Measurements from ENCODE around the gene RETREG1.
A peak's percentile ranks its signal among the peaks of the same experiment; 100 is the strongest.

RETREG1 gene

DNA sequence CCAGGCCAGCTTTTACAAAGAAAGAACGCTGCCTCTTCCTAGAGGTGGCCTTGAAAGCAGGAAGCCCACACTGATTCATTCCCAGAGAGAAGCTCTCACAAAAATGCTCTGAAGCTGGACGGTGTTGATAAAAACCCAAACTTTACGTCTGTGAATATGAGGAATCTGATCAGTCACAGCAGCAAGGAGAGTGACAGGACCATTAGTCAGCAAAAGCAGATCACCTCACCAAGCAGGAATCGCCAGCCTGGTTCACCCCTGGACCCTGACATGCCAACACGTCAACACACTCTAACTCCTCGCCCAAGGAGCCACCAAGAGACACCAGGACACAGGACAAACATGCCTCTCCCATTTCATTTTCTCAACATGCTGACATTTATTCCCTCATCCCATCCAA lies 80.6 kb downstream of the RETREG1 start:
- Histone ChIP-seq H3K9ac (ENCODE audit: low read depth in 1 of 2, low read length in 2 of 2) (no peak overlapping the region), H3K4me1 (ENCODE audit: control insufficient read depth in 1 of 2, insufficient read depth in 2 of 2, low read length in 2 of 2) (peaks cover 22 to 33% of the 10 kb centered on the region in 2 donors), H3K4me3 (ENCODE audit: low read depth in 1 of 2, low read length in 2 of 2) (no peak overlapping the region), H3K9me3 (ENCODE audit: control insufficient read depth in 1 of 2, low read length in 2 of 2) (no peaks in the 10 kb centered on the region), H3K36me3 (ENCODE audit: control insufficient read depth in 1 of 2, insufficient read depth in 2 of 2, low read length in 2 of 2) (no peaks in the 10 kb centered on the region), H3K27ac (ENCODE audit: low read depth, low read length) (no peak overlapping the region), H3K27me3 (ENCODE audit: control insufficient read depth in 1 of 2, insufficient read depth in 2 of 2, low read length in 2 of 2) (no peaks in the 10 kb centered on the region)

DNA sequence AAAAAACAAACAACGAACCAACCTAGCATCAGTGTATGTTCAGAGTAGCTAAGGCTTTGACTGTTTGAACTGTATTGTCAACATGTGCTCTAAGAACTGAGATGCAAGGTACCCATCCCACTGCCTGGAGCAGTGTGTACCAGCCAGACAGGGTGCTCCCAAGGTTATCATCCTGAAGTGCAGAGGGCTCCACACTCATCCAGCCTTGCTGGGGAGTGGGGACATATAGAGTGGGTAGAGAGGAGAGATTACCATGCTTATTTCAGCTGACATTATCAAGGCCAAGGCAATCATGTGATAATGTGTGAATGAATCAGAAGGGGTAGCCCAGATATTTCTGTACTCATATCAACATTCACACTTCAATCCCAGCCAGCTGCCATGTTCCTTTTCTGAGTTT lies 82.5 kb downstream of the RETREG1 start:
- Histone ChIP-seq H3K27ac (ENCODE audit: low read depth, low read length) (no peak overlapping the region), H3K4me1 (ENCODE audit: control insufficient read depth in 1 of 2, insufficient read depth in 2 of 2, low read length in 2 of 2) (peaks cover 30% of the 10 kb centered on the region in 2 donors)

DNA sequence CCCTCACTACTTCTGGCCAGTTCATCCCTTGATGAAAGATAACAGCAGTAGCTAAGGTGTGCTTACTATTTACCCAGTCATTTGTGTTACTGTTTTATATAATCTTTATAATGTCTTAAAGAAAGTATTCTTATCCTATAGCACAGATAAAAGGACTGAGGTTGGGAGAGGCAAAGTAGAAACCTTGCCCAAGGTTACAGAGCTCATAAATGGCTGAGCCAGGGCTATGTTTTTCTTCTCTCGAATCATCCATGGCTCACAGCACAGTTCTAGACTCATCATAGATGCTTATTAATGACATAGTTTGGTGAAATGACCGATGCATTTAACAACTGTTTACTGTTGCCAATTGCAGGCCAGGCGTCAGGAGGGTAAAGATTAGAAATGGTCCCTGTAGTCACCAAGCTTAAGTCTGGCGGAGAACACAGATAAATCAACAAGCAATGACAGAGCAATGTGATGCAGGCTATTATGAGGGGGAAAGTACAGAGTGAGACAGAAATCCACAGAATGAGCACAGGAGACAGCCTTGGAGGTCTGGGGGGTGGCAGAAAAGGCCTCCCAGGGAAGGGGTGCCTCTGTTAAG lies 85.6 kb downstream of the RETREG1 start:
- no peaks in the 10 kb centered on the region for H3K27me3 ChIP-seq (ENCODE audit: control insufficient read depth in 1 of 2, insufficient read depth in 2 of 2, low read length in 2 of 2)
- H3K4me3 ChIP-seq (ENCODE audit: low read depth in 1 of 2, low read length in 2 of 2), result no peak overlapping the region
- H3K9me3 ChIP-seq (ENCODE audit: control insufficient read depth in 1 of 2, low read length in 2 of 2), result no peaks in the 10 kb centered on the region
- peaks cover 18 to 24% of the 10 kb centered on the region in 2 donors for H3K4me1 ChIP-seq (ENCODE audit: control insufficient read depth in 1 of 2, insufficient read depth in 2 of 2, low read length in 2 of 2)
- H3K36me3 ChIP-seq (ENCODE audit: control insufficient read depth in 1 of 2, insufficient read depth in 2 of 2, low read length in 2 of 2), result no peaks in the 10 kb centered on the region
- H3K9ac ChIP-seq (ENCODE audit: low read depth in 1 of 2, low read length in 2 of 2), result no peak overlapping the region
- H3K27ac ChIP-seq (ENCODE audit: low read depth, low read length), result no peak overlapping the region

More for the DNA sequence above, 82.5 kb downstream of the RETREG1 start:
- Histone ChIP-seq H3K9ac (ENCODE audit: low read depth in 1 of 2, low read length in 2 of 2) (no peak overlapping the region), H3K36me3 (ENCODE audit: control insufficient read depth in 1 of 2, insufficient read depth in 2 of 2, low read length in 2 of 2) (no peaks in the 10 kb centered on the region), H3K9me3 (ENCODE audit: control insufficient read depth in 1 of 2, low read length in 2 of 2) (no peaks in the 10 kb centered on the region), H3K27me3 (ENCODE audit: control insufficient read depth in 1 of 2, insufficient read depth in 2 of 2, low read length in 2 of 2) (no peaks in the 10 kb centered on the region), H3K4me3 (ENCODE audit: low read depth in 1 of 2, low read length in 2 of 2) (no peak overlapping the region)

DNA sequence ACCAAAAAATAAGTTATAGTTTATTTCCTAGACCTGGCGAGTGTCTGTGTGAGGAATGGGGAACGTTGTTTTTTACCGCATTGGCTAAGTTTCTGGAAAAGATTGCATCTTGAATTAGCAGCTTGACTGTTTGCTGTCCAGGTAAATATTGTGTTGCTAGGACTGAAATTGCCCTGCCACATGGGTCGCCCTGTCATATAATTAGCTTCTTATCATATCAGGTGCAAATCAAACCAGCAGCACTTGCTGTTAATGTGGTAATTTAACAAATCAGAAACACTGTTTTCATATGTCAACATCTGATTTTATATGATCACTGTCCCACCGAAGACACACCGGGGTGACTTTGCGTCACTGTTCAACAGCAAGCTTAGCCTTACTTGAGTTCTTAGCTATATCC lies 87.5 kb downstream of the RETREG1 start:
- Histone ChIP-seq H3K4me3 (ENCODE audit: low read depth in 1 of 2, low read length in 2 of 2) (no peak overlapping the region), H3K27ac (ENCODE audit: low read depth, low read length) (no peak overlapping the region), H3K36me3 (ENCODE audit: control insufficient read depth in 1 of 2, insufficient read depth in 2 of 2, low read length in 2 of 2) (no peaks in the 10 kb centered on the region), H3K9ac (ENCODE audit: low read depth in 1 of 2, low read length in 2 of 2) (no peak overlapping the region), H3K4me1 (ENCODE audit: control insufficient read depth in 1 of 2, insufficient read depth in 2 of 2, low read length in 2 of 2) (peaks cover 15 to 19% of the 10 kb centered on the region in 2 donors), H3K27me3 (ENCODE audit: control insufficient read depth in 1 of 2, insufficient read depth in 2 of 2, low read length in 2 of 2) (no peaks in the 10 kb centered on the region), H3K9me3 (ENCODE audit: control insufficient read depth in 1 of 2, low read length in 2 of 2) (no peaks in the 10 kb centered on the region)

DNA sequence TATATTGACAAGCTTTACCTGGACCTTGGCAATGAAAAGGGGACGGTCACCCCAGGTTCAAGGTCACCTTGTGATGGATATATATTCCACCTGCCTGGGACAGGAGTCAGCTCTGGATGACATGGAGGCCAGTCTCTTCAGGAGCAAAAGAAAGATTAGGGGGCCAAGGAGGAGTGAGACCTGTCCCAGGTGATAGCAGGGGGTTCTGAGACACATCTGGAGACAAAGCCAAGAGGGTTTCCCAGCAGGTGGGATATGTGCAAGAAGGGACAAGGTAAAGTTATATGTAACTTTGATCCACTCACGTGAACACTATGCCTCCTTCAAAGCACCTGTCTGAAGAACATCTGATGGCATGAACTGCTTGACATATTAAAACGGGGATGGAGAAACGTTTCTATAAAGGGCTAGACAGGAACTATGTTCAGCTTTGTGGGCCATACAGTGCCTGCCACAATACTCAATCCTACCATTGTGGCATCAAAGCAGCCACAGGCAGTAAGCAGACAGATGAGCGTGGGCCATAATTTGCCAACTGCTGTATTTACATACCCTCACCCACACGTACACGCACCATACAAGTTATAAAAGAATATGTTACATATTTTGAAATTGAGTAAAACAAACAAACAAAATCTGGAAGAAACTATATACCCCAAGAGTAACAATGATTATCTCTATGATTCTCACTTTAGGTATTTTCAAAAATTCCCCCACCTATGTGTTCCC lies 88.3 kb downstream of the RETREG1 start:
- no peak overlapping the region for H3K4me3 ChIP-seq (ENCODE audit: low read depth in 1 of 2, low read length in 2 of 2)
- no peaks in the 10 kb centered on the region for H3K27me3 ChIP-seq (ENCODE audit: control insufficient read depth in 1 of 2, insufficient read depth in 2 of 2, low read length in 2 of 2)
- H3K27ac ChIP-seq (ENCODE audit: low read depth, low read length), result no peak overlapping the region
- H3K4me1 ChIP-seq (ENCODE audit: control insufficient read depth in 1 of 2, insufficient read depth in 2 of 2, low read length in 2 of 2), result peaks cover 16 to 23% of the 10 kb centered on the region in 2 donors
- H3K9me3 ChIP-seq (ENCODE audit: control insufficient read depth in 1 of 2, low read length in 2 of 2), result no peaks in the 10 kb centered on the region
- no peaks in the 10 kb centered on the region for H3K36me3 ChIP-seq (ENCODE audit: control insufficient read depth in 1 of 2, insufficient read depth in 2 of 2, low read length in 2 of 2)
- H3K9ac ChIP-seq (ENCODE audit: low read depth in 1 of 2, low read length in 2 of 2), result no peak overlapping the region

DNA sequence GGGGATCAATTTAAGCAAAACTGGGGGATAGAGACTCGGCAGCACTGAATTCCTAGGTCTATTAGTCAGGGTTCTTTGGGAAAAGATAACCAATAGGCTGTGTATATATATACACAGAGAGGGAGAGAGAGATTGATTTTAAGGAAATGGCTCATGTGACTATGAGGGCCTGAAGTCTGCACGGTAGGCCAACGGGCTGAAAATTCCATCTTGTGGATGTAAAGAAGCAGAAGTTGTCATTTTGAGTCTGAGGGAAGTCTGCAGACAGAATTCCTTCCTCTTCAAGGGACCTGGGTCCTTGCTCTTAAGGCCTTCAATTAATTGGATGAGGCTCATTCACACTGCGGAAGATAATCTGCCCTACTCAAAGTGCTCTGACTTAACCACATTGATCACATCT lies 91.1 kb downstream of the RETREG1 start:
- Histone ChIP-seq H3K4me1 (ENCODE audit: control insufficient read depth in 1 of 2, insufficient read depth in 2 of 2, low read length in 2 of 2) (peaks cover 32 to 34% of the 10 kb centered on the region in 2 donors), H3K27ac (ENCODE audit: low read depth, low read length) (no peak overlapping the region), H3K9me3 (ENCODE audit: control insufficient read depth in 1 of 2, low read length in 2 of 2) (no peaks in the 10 kb centered on the region), H3K27me3 (ENCODE audit: control insufficient read depth in 1 of 2, insufficient read depth in 2 of 2, low read length in 2 of 2) (no peaks in the 10 kb centered on the region), H3K36me3 (ENCODE audit: control insufficient read depth in 1 of 2, insufficient read depth in 2 of 2, low read length in 2 of 2) (no peaks in the 10 kb centered on the region), H3K9ac (ENCODE audit: low read depth in 1 of 2, low read length in 2 of 2) (no peak overlapping the region), H3K4me3 (ENCODE audit: low read depth in 1 of 2, low read length in 2 of 2) (no peak overlapping the region)

DNA sequence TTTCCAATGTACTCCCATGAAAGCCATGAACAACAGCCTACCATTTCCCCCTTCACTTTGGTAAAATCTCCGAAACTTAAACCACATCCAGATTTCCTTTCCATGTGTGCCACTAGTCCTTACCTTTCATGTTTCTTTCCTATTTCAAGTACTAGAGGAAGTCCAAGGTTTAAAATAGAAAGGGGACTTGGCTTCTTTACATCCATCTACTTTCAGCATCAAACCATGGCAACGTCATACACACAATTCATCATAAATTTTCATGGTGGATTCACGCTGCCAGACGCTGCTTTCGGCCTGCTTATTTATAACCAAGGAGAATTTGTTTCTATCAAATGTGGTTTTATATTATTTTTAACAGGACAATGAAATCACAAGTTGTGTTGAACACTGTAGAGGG lies 92.5 kb downstream of the RETREG1 start:
- Histone ChIP-seq H3K4me1 (ENCODE audit: control insufficient read depth in 1 of 2, insufficient read depth in 2 of 2, low read length in 2 of 2) (peaks cover 26 to 33% of the 10 kb centered on the region in 2 donors), H3K27me3 (ENCODE audit: control insufficient read depth in 1 of 2, insufficient read depth in 2 of 2, low read length in 2 of 2) (no peaks in the 10 kb centered on the region), H3K9ac (ENCODE audit: low read depth in 1 of 2, low read length in 2 of 2) (no peak overlapping the region), H3K27ac (ENCODE audit: low read depth, low read length) (no peak overlapping the region), H3K4me3 (ENCODE audit: low read depth in 1 of 2, low read length in 2 of 2) (no peak overlapping the region), H3K9me3 (ENCODE audit: control insufficient read depth in 1 of 2, low read length in 2 of 2) (no peaks in the 10 kb centered on the region), H3K36me3 (ENCODE audit: control insufficient read depth in 1 of 2, insufficient read depth in 2 of 2, low read length in 2 of 2) (no peaks in the 10 kb centered on the region)

DNA sequence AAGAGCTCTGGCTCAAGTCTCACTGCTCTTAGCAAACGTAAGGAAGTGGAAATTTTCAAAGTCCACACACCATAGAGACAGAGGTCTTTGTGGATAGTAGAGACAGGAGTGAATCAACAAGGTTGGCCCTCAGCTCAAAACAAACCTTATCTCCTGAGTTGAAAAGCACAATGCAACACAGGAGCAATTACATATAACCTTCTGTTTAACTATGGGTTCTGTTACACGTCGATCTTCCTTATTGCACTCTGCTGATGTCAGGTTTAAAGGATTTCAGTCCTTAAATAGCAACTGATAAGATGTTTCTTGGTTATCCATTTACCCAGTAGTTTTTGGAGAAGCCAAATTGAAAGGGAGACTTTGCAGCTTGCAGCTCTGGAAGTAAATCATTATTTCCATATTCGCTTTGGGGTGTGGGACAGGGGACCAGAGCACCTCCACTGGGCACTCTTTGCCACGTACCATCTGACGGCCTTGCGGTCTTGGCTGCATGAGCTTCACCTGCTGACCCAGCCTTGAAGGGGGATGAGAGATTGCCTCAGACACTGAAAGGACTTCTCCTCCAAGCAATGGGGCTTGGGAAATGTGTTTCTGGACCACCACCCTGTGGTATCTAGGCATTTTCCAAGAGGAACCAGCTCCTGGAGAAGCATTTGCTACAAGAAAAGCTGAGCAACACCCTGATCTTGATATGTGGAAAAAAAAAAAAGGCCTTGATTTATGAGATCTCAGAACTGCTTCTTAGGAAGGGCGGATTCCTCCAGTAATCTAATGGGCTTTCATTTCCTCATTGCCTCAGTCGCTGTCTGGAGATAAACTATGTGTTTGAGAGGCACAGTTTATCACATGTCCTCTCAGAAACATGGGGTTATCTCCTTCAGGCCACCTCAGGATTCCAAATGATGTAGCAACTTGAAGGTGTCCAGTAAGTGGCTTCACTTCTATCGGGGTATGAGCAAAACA lies 95.0 kb downstream of the RETREG1 start:
- Histone ChIP-seq H3K27ac (ENCODE audit: low read depth, low read length) (peak overlapping the region; percentile 79), H3K4me3 (ENCODE audit: low read depth in 1 of 2, low read length in 2 of 2) (peak overlapping the region; percentile 48 to 55), H3K9me3 (ENCODE audit: control insufficient read depth in 1 of 2, low read length in 2 of 2) (no peaks in the 10 kb centered on the region), H3K9ac (ENCODE audit: low read depth in 1 of 2, low read length in 2 of 2) (peak overlapping the region; percentile 53 to 67), H3K36me3 (ENCODE audit: control insufficient read depth in 1 of 2, insufficient read depth in 2 of 2, low read length in 2 of 2) (no peaks in the 10 kb centered on the region), H3K27me3 (ENCODE audit: control insufficient read depth in 1 of 2, insufficient read depth in 2 of 2, low read length in 2 of 2) (no peaks in the 10 kb centered on the region), H3K4me1 (ENCODE audit: control insufficient read depth in 1 of 2, insufficient read depth in 2 of 2, low read length in 2 of 2) (peaks cover 21 to 26% of the 10 kb centered on the region in 2 donors)

DNA sequence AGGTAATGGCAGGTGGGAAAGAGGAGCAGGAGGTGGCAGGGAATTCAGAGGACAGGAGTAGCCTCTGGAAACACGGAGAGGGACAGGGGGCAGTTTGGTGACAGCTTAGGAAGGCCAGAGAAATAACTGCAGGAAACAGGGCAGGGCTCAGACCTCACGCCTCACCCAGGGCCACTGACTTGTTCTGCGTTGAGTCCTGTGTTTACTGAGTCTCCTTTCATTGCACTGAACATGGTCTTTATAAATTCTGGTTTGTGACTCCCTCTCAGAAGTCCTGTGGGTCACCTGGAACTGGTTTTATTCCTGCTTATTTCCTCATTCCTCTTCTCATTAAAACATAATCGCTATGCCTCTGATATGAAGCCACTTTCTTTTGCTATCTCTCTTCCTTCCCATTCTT lies 96.0 kb downstream of the RETREG1 start:
- Histone ChIP-seq H3K27ac (ENCODE audit: low read depth, low read length) (peak overlapping the region; percentile 79), H3K9me3 (ENCODE audit: control insufficient read depth in 1 of 2, low read length in 2 of 2) (no peaks in the 10 kb centered on the region), H3K4me3 (ENCODE audit: low read depth in 1 of 2, low read length in 2 of 2) (peak overlapping the region; percentile 33 to 48), H3K4me1 (ENCODE audit: control insufficient read depth in 1 of 2, insufficient read depth in 2 of 2, low read length in 2 of 2) (peaks cover 21 to 26% of the 10 kb centered on the region in 2 donors), H3K36me3 (ENCODE audit: control insufficient read depth in 1 of 2, insufficient read depth in 2 of 2, low read length in 2 of 2) (no peaks in the 10 kb centered on the region), H3K9ac (ENCODE audit: low read depth in 1 of 2, low read length in 2 of 2) (peak overlapping the region; percentile 53 to 67), H3K27me3 (ENCODE audit: control insufficient read depth in 1 of 2, insufficient read depth in 2 of 2, low read length in 2 of 2) (no peaks in the 10 kb centered on the region)

DNA sequence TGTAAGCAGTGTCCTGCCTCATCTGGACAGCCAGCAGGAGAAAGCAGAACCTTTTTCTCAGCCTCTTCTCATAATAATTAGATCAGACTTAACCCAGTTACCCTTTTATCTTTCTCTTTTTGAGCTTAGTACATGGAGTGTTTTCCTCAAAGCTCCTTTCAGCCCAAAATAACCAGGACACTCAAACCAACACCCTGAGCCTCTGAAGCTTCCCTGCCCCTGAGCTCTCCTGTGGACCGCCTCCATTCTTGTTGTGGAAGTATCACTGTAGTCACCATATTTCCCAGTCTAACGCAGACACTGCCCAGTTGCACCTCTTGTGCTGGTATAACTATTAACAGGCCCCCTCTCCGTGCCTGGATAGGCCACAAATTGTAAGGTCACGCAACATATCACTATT lies 97.4 kb downstream of the RETREG1 start:
- H3K27ac ChIP-seq (ENCODE audit: low read depth, low read length), result no peak overlapping the region
- H3K4me1 ChIP-seq (ENCODE audit: control insufficient read depth in 1 of 2, insufficient read depth in 2 of 2, low read length in 2 of 2), result peaks cover 21 to 26% of the 10 kb centered on the region in 2 donors
- no peaks in the 10 kb centered on the region for H3K27me3 ChIP-seq (ENCODE audit: control insufficient read depth in 1 of 2, insufficient read depth in 2 of 2, low read length in 2 of 2)
- no peaks in the 10 kb centered on the region for H3K9me3 ChIP-seq (ENCODE audit: control insufficient read depth in 1 of 2, low read length in 2 of 2)
- no peak overlapping the region for H3K4me3 ChIP-seq (ENCODE audit: low read depth in 1 of 2, low read length in 2 of 2)
- H3K36me3 ChIP-seq (ENCODE audit: control insufficient read depth in 1 of 2, insufficient read depth in 2 of 2, low read length in 2 of 2), result no peaks in the 10 kb centered on the region
- H3K9ac ChIP-seq (ENCODE audit: low read depth in 1 of 2, low read length in 2 of 2), result no peak overlapping the region

Data from duodenal mucosa (tissue), 2 donors.